Lower leg skin (tissue), 4 donors: ENCODE measurements around the gene MTFR2. TPM values are rescaled to one million over a fixed set of nuclear protein-coding genes. Genes with fewer than 3 reads are reported as not detected.

ENCODE experiments used
- DNase-seq, 2 donors: peaks; one replicate each; pipeline ENCODE4 v3.0.0-alpha.2; 2019; ENCODE audit warnings: low spot score in 2 of 2
- H3K4me3 ChIP-seq: fragments of 200-600 bp; sonication (generic); 2 replicates; pipeline ENCODE4 v1.5.1; 2017; ENCODE audit warnings: mild to moderate bottlenecking, low read depth; ENCODE audit not compliant: poor library complexity, severe bottlenecking
- POLR2A ChIP-seq, 2 donors: fragments of 450-650 bp; IDR thresholded peaks; one replicate each; pipeline ENCODE4 v1.6.1; 2016 to 2017; ENCODE audit warnings: antibody characterized with exemption in 2 of 2, mild to moderate bottlenecking in 1 of 2, moderate library complexity in 1 of 2
- WGBS, 2 donors: methylation state at CpG; one replicate each; pipeline ENCODE4 v1.1.5; 2018; 5-methylcytosine and 5-hydroxymethylcytosine counted together
- intact Hi-C: fragments of 100-400 bp; cut with DNase I; formaldehyde crosslinking; loops from one replicate; pipeline ENCODE4 v1.15.0; 2023; ENCODE audit warnings: low total_unique reads
- total RNA-seq, 4 donors: library from RNA; depleted of rRNA; stranded (reverse); fragments of >200 nt; gene quantifications; one replicate each; pipeline ENCODE4 v1.1.0, GENCODE V29; 2016
- TF ChIP-seq, protein P1 (sequence below), 3 donors: fragments of 450-650 bp; IDR thresholded peaks; one replicate each; pipeline ENCODE4 v1.5.1; 2016; ENCODE audit warnings: antibody characterized with exemption in 3 of 3, mild to moderate bottlenecking in 3 of 3, moderate library complexity in 2 of 3

The MTFR2 gene
- total RNA-seq, 4 donors from 2014 or later = 0.49 to 1.3 (median 0.76) TPM; not detected in 1

DNA sequence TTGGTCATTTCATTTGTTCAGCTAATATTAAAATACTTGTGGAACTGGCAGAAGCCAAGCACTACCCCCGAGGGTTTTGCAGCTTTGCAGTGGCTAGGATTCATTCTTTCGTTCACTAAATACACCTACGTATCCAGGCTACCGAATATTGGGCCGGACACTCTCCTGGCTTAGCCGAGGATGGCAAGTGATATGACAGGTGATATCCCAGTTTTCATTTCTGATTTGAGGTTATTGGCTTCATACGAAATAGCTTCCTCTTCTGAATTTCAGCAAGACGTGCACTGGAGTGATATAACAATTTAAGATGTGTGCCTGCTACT is 536 bp upstream of the MTFR2 start:
- no peak for TF ChIP-seq POLR2A (IDR thresholded peaks at IDR 0.05)
- TF ChIP-seq, protein P1, sequence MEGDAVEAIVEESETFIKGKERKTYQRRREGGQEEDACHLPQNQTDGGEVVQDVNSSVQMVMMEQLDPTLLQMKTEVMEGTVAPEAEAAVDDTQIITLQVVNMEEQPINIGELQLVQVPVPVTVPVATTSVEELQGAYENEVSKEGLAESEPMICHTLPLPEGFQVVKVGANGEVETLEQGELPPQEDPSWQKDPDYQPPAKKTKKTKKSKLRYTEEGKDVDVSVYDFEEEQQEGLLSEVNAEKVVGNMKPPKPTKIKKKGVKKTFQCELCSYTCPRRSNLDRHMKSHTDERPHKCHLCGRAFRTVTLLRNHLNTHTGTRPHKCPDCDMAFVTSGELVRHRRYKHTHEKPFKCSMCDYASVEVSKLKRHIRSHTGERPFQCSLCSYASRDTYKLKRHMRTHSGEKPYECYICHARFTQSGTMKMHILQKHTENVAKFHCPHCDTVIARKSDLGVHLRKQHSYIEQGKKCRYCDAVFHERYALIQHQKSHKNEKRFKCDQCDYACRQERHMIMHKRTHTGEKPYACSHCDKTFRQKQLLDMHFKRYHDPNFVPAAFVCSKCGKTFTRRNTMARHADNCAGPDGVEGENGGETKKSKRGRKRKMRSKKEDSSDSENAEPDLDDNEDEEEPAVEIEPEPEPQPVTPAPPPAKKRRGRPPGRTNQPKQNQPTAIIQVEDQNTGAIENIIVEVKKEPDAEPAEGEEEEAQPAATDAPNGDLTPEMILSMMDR (IDR thresholded peaks at IDR 0.05) = no peak
- 0% methylated on average over 8 of the region's 8 CpGs for WGBS, 2 donors
- intact Hi-C loops = no loop called here
- H3K4me3 ChIP-seq = peak overlapping the region; percentile 22
- DNase-seq = no peak

DNA sequence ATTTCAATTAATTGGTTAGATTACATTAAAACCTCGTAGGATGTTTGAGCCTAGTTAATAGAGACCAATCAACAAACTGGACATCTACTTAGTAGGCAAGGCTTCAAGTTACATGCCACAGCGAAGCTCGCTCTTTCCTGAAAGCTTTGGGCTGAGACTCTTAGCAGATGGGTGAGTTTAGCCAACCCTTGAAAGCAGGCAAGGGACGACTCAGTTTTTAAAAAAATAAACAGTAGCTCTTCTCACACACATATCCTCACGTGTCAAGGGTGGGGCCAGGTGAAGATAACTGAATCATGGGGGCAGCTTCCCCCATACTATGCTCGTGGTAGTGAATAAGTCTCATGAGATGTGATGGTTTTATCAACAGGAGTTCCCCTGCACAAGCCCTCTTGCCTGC is 775 bp downstream of the MTFR2 start:
- TF ChIP-seq, protein P1 (IDR thresholded peaks at IDR 0.05) = no peak
- no peak for TF ChIP-seq POLR2A (IDR thresholded peaks at IDR 0.05)
- no peak overlapping the region for H3K4me3 ChIP-seq
- no peak for DNase-seq
- 22 to 23% methylated on average over 6 of the region's 6 CpGs for WGBS, 2 donors
- intact Hi-C loops = loop anchor here (5.0 kb wide), 1 partner anchor 1688 kb away; no protein-coding TSS in a partner anchor

DNA sequence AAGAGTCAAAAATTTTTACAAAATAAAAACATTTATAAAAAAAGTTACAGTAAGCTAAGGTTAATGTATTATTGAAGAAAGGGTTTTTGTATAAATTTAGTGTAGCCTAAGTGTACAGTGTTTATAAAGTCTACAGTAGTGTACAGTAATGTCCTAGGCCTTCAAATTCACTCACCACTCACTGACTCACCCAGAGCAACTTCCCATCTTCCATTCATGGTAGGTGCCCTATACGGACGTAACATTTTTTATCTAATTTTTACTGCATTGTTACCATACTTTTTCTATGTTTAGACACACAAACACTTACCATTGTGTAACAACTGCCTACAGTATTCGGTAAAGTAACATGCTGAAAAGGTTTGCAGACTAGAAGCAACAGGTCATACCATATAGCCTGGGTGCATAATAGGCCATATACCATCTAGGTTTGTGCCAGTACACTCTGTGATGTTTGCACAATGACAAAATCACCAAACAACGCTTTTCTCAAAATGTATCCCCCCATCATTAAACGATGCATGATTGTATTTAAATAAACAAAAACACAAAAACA is 6.0 kb downstream of the MTFR2 start:
- no peak overlapping the region for H3K4me3 ChIP-seq
- WGBS, 2 donors = 90 to 95% methylated on average over 5 of the region's 5 CpGs
- DNase-seq = no peak
- intact Hi-C loops = no loop called here
- TF ChIP-seq, protein P1 (IDR thresholded peaks at IDR 0.05) = no peak
- no peak for TF ChIP-seq POLR2A (IDR thresholded peaks at IDR 0.05)

DNA sequence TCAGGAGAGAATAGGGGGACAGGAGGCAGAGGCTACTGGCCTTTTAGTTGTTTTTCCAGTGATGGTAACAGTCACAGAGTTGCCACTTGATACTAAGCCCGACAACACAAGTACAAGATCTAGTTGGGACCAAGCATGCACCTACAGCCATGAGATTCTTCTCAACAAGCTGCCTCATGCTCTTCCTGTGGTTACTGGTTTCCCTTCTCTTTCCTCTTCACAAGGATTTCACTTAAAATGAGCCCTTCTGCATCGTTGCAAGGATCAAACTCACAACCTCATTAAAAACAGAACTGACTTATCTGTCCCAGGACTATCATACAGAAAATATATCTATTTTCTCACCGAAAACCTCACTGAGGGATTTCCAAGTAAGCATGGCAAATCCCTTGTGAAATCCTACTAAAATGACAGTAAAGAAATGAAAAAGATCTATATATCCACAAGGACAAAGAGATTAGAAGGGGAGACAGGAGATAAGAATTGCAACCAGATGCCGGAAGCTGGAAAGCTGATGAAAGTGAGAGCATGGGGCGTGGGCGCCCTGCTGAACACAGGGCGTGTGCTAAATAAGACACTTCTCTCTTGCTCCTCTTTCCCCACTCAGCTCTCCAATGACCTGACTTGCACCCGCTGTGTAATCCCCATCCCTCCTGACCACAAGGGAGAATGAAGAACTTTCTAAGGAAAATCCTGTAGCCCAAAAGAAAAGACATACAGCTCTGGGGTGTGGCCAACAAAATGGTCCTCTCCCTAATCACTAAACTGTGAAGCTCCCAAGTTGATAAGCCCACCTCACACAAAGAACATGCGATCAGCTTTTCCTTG is 13.4 kb downstream of the MTFR2 start:
- TF ChIP-seq, protein P1 (IDR thresholded peaks at IDR 0.05) = no peak
- TF ChIP-seq POLR2A (IDR thresholded peaks at IDR 0.05) = no peak
- 59 to 75% methylated on average over 9 of the region's 9 CpGs for WGBS, 2 donors
- H3K4me3 ChIP-seq = no peak overlapping the region
- intact Hi-C loops = no loop called here
- DNase-seq = no peak

DNA sequence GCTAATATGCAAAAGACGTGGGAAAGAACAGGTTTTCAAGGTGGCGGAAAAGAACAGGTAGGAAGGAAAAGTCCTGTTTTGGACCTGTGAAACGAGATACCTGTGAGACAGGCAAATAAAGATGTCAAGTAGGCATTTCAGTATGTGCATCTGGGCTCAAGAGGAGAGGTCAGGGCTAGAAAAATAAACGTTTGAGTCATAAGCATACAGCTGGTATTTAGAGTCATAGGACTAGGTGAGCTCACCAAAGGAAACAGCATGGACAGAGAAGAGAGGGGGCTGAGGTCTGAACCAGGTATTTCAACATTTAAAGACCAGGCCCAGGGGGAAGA is 14.9 kb downstream of the MTFR2 start:
- H3K4me3 ChIP-seq = no peak overlapping the region
- intact Hi-C loops = no loop called here
- DNase-seq = no peak
- TF ChIP-seq POLR2A (IDR thresholded peaks at IDR 0.05) = no peak
- TF ChIP-seq, protein P1 (IDR thresholded peaks at IDR 0.05) = no peak
- WGBS, 2 donors = 84 to 90% methylated on average over 4 of the region's 4 CpGs
